HG03571 (cell line): ENCODE data around the gene CHIC2.
A peak's percentile ranks its signal among the peaks of the same experiment; 100 is the strongest.

Experiments
- ATAC-seq: cut with Tn5 transposase; IDR thresholded peaks from one replicate; pipeline ENCODE4 v1.9.1; 2021; ENCODE audit not compliant: unreplicated experiment

CHIC2 gene

GRCh38 chr4:54093324-54094240 is 29.2 kb upstream of the CHIC2 start:
- no peak for ATAC-seq

GRCh38 chr4:54092405-54093323 is 28.3 kb upstream of the CHIC2 start:
- ATAC-seq, result no peak

DNA sequence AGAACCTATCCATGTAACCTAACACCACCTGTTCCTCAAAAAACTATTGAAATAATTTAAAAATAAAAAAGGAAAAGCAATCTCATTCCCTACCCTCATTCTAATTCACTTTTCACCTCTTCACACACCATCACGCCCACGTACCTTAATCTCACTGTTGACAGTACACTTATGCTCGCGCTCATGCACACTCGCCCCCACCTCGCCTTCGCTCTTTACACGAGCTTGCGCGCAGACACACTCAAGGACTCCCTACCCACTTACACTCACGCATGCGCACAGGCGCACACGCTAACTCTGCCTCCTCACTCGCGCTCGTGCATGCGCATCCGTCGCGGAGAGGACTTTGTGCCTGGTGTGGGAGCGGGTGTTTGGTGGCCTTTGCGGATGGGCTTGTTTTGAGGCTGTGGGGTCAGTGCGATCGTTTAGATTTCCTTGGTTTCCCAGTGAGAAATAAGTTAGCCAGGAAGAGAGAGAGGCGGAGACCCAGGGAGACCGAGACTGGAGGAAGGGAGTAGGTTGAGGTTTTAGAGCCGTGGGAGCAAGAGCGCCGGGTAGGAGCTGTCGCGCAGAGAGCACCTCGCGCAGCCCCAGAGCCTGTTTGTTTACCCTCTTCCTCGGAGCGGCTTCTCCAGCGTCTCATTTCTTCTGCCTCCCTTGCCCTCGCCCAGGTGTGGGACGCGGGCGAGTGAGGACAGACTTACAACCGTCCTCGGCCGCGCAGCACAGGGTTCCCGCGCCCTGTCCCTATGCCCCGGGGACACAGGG is 27.4 kb upstream of the CHIC2 start:
- ATAC-seq, result peak; percentile 78

GRCh38 chr4:54090804-54091623 is 26.6 kb upstream of the CHIC2 start:
- peak; percentile 53 for ATAC-seq

DNA sequence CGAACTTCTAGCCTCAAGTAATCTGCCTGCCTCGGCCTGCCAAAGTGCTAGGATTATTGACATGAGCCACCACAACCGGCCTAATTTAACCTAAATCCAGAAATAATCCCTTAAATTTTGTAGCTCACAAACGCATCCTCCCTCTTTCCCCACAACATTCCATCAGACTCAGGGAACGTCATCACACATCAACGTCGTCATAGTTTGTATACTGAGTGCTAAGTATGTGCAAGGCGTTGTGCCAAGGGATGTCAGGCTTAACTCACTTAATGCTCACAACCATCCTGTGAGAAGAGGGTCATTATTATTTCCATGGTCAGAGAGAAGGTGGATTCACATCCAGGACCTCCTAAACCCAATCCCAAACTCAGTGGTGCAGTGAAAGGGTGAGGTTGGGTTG is 26.0 kb upstream of the CHIC2 start:
- no peak for ATAC-seq

GRCh38 chr4:54089875-54090274 is 25.5 kb upstream of the CHIC2 start:
- ATAC-seq, result no peak

DNA sequence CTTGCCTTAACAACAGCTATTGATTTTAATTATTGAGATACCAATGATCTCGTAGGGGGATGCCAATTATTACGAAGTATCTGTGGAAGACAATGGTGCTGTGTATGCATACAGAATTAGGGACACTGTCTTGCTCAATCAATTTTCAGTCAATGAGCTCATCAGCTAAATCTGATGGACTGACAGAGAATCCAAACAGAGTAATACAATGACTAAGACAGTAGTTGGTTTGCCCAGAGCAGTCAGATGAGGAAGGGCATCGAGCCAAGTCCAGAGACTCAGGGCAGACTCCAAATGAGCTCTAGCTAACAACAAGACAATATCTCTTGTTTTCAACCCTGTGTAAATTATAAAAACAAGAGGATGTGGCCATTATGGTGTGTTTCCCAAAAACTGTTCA is 20.9 kb upstream of the CHIC2 start:
- ATAC-seq, result no peak

- no peak for ATAC-seq
Observed at GRCh38 chr4:54082168-54082567, 17.8 kb upstream of the CHIC2 start.

DNA sequence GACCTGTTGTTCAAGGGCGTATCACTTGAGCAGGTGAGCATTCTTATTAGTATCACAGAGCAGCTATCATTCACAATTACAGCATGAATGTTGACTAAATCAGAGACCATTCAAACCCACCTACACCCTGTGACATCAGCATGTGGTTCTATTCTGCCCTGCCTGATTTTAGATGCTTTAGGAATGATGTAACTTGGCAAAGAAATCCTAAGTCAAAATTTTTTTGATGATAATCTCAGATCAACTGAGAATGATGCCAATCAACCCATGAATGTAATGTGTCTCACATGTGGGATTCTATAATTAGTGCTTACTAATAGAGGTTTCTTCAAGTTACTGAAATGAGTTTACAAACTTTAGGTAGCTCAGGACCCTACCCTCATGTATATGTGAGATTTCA is 13.4 kb upstream of the CHIC2 start:
- no peak for ATAC-seq

GRCh38 chr4:54076673-54077072 is 12.3 kb upstream of the CHIC2 start:
- no peak for ATAC-seq

DNA sequence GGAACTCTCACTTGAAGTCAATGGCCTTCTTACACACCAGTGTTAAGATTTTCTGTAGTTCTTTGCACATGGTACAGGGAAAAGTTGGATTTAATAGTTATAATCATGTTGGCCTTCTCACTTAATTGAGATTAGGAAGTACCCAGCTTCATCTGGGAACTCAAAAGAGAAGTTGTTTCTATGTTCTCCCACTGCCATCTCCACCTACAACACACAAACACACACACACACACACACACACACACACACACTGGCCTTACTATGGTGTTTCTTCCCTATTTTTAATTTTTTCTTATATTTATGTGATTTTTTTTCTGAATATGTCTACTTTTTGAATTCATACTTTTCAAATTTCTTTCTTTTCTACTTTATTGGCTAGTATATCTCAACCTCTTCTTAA is 10.0 kb upstream of the CHIC2 start:
- ATAC-seq, result no peak

GRCh38 chr4:54073271-54073880 is 9.0 kb upstream of the CHIC2 start:
- no peak for ATAC-seq

GRCh38 chr4:54067166-54067565 is 2.8 kb upstream of the CHIC2 start:
- no peak for ATAC-seq

GRCh38 chr4:54066718-54067129 is 2.3 kb upstream of the CHIC2 start:
- no peak for ATAC-seq

DNA sequence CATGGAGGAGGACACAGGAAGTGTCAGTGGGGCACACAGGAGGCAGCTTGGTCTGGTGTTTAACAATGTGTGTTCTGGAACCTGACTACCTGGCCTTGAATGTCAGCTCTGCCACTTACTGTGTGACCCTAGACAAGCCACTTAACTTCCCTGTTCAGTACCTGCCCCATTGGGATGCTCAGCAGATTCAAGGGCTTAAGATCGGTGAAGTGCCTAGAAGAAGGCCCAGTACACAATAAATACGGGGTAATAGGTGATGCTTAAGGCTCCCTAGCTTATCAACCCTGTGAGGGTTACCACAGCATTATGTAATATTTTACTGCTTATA is 1.6 kb upstream of the CHIC2 start:
- ATAC-seq, result no peak

DNA sequence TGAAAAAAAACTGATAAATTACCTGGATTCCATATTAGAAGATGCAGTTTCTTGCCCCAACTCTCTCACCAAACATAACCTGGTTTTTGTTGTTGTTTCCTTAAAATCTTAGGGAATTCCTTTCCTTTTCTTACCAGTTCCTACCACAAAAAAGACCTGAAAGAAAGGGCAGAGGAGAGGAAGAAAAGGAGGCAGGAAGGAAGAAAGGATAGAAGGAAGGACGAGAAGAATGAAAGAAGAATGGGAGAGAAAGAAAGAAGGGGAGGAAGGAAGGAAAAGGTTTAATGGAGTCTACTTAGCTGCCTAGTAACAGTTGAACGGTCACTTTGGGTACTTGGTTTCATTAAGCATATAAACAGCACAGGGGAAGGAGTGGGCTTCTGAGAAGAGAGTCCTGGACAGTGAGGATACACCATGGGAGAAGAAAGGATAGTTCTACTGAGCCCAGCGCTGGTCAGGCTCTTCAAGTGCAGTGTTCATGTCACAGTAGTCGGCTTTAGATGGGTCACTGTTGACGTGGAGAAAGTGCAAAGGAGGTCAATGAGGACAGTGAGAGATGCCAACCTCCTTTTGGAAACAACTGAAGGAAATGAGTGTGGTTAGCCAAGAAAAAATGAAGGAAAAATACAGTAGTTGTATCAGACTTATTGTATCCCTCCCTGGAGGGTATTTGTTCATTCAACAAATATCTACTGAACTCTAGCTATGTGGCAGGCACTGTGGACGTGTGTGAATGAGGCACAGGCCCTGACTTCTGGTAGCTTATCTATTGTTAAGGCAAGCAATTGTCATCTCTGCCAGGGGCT is 1.1 kb upstream of the CHIC2 start:
- ATAC-seq, result no peak

DNA sequence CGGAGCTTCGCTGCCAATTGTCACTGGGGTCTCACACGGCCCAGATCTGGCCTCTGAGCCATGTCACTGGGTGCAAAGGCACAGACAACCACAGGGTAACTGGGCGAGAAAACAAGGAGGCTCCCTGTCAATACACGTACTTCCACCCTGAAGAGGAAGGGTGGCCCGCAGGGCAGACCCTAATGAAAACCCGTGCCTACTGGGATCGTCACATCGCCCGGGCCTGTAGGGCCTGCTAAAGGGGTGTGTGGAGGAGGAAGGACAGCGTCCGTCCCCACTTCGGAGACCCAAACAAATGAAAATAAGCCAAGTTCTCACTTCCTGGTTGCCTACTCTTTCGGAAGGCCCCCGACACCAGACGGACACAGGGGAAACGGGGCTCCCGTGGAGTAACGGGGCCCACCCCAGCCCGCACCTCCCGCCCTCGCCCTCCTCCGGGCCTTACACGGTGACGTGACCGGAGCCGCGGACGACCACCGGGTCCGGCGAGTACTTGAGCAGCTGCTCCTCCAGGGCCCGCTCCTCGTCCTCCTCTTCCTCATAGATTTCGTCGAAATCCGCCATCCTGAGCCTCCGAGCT is 578 bp downstream of the CHIC2 start:
- peak; percentile 17 for ATAC-seq

GRCh38 chr4:54063229-54063628 is 1.2 kb downstream of the CHIC2 start:
- ATAC-seq, result no peak

- ATAC-seq, result no peak
Observed at GRCh38 chr4:54062392-54062791, 2.0 kb downstream of the CHIC2 start.
